Measurements from ENCODE around the gene USP38.

GRCh38 chr4:143262838-143263237 lies 78.1 kb downstream of the USP38 start:
- TF ChIP-seq LEF1 (IDR thresholded peaks at IDR 0.05; ENCODE audit: borderline replicate concordance) (no peak), ELF4 (IDR thresholded peaks at IDR 0.05) (no peak), SP1 (IDR thresholded peaks at IDR 0.05) (no peak), SUZ12 (IDR thresholded peaks at IDR 0.05) (no peak), L3MBTL2 (conservative IDR thresholded peaks at IDR 0.05) (no peak), TARDBP (IDR thresholded peaks at IDR 0.05) (no peak), ZNF384 (IDR thresholded peaks at IDR 0.05) (no peak)
